Cardiac septum (tissue), 1 donor: ENCODE measurements around the gene COPS6. TPM values are rescaled to one million over a fixed set of nuclear protein-coding genes. Genes with fewer than 3 reads are reported as not detected.

ENCODE experiments used
- microRNA-seq: library from miRNA; unstranded; fragments of <30 nt; microRNA quantifications from one replicate; pipeline ENCODE4 v1.2.0, GENCODE V29; 2020
- total RNA-seq: library from RNA; stranded (reverse); fragmentation: NEBNext Ultra II Directional; extraction: Animal tissue kit (Norgen Biotek cat#: 25700); gene quantifications from one replicate; pipeline ENCODE4 v1.2.1, GENCODE V29; 2021
- donor health status: DM: no; HTN: no; CAD: no.

COPS6 gene
- total RNA-seq, 1 donor from 2014 or later = 86.4 TPM

Small RNAs within 50 kb of the gene (microRNA-seq; reads per million reads assigned to microRNA genes)
- gene MIR106B (1,362 reads per million, percentile 86 among the genes with 10 or more reads in this experiment), gene MIR25 (326 reads per million, percentile 73 among the genes with 10 or more reads in this experiment), gene MIR93 (1,052 reads per million, percentile 84 among the genes with 10 or more reads in this experiment)

Other genes with a start within 250 kb of the COPS6 start
- not detected for gene OR2AE1, start 211.9 kb upstream of the COPS6 start, total RNA-seq
- gene TRIM4, start 169.4 kb upstream of the COPS6 start, total RNA-seq = 7.8 TPM
- gene GJC3, start 159.3 kb upstream of the COPS6 start, total RNA-seq = not detected
- gene AZGP1, start 112.9 kb upstream of the COPS6 start, total RNA-seq = 114 TPM
- gene ZKSCAN1, start 73.4 kb upstream of the COPS6 start, total RNA-seq = 52.3 TPM
- 6.1 TPM for gene ZSCAN21, start 39.2 kb upstream of the COPS6 start, total RNA-seq
- gene ZNF3, start 7.2 kb upstream of the COPS6 start, total RNA-seq = 14.5 TPM
- 20.5 TPM for gene MCM7, start 12.4 kb downstream of the COPS6 start, total RNA-seq
- gene AP4M1, start 12.7 kb downstream of the COPS6 start, total RNA-seq = 13.7 TPM
- 26.6 TPM for gene TAF6, start 30.4 kb downstream of the COPS6 start, total RNA-seq
- gene CNPY4, start 30.7 kb downstream of the COPS6 start, total RNA-seq = 9.7 TPM
- gene MBLAC1, start 38.0 kb downstream of the COPS6 start, total RNA-seq = 1.5 TPM
- 89.1 TPM for gene LAMTOR4, start 59.9 kb downstream of the COPS6 start, total RNA-seq
- 11.4 TPM for gene TRAPPC14, start 69.8 kb downstream of the COPS6 start, total RNA-seq
- gene GAL3ST4, start 79.6 kb downstream of the COPS6 start, total RNA-seq = 1.5 TPM
- gene GPC2, start 88.4 kb downstream of the COPS6 start, total RNA-seq = 0.92 TPM
- gene STAG3, start 88.9 kb downstream of the COPS6 start, total RNA-seq = 0.43 TPM
- gene PVRIG, start 131.0 kb downstream of the COPS6 start, total RNA-seq = not detected
- gene SPDYE3, start 218.7 kb downstream of the COPS6 start, total RNA-seq = not detected